ENCODE results near the gene GASK1A. TPM values are rescaled to one million over a fixed set of nuclear protein-coding genes. Genes with fewer than 3 reads are reported as not detected.
"Not testable (repeated sequence)": the region's sequence is repeated elsewhere in the genome, so short reads cannot be mapped to it uniquely, and the experiment has no call there.

GASK1A gene
- total RNA-seq, 2 experiments from 2014 or later: not detected

DNA sequence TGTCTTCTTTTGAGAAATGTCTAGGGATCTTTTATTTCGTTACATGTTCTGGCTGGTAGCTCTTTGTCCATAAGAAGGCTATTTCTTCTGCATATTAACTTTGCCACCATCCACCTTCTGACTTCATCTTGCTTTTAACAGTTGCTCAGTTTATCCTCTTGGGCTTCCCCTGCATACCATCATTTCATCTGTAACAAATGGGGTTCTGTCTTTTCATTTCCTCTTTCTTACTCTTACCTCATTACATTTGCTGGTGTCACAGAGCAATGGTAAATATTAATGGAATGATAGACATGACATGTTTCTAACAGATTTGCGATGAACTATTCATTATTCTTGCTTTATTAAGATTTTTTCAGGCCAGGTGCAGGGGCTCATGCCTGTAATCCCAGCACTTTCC lies 62.4 kb downstream of the GASK1A start:
- H3K9me2 ChIP-seq (ENCODE audit: insufficient read depth, low read length): no peaks in the 10 kb centered on the region
- H3K27ac ChIP-seq (ENCODE audit: low read depth, low read length, poor library complexity, severe bottlenecking): no peak overlapping the region
- no peaks in the 10 kb centered on the region for H3K79me2 ChIP-seq (ENCODE audit: insufficient read depth, low read depth, low read length)
- TF ChIP-seq, protein P1, sequence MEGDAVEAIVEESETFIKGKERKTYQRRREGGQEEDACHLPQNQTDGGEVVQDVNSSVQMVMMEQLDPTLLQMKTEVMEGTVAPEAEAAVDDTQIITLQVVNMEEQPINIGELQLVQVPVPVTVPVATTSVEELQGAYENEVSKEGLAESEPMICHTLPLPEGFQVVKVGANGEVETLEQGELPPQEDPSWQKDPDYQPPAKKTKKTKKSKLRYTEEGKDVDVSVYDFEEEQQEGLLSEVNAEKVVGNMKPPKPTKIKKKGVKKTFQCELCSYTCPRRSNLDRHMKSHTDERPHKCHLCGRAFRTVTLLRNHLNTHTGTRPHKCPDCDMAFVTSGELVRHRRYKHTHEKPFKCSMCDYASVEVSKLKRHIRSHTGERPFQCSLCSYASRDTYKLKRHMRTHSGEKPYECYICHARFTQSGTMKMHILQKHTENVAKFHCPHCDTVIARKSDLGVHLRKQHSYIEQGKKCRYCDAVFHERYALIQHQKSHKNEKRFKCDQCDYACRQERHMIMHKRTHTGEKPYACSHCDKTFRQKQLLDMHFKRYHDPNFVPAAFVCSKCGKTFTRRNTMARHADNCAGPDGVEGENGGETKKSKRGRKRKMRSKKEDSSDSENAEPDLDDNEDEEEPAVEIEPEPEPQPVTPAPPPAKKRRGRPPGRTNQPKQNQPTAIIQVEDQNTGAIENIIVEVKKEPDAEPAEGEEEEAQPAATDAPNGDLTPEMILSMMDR (conservative IDR thresholded peaks at IDR 0.05; ENCODE audit: low read length): no peak
- TF ChIP-seq EZH2phosphoT487 (IDR thresholded peaks at IDR 0.05; ENCODE audit: borderline replicate concordance, low read depth, low read length): no peak
- H3K4me1 ChIP-seq (ENCODE audit: insufficient read depth, low read length, poor library complexity, severe bottlenecking): no peaks in the 10 kb centered on the region
- no peak for DNase-seq (ENCODE audit: low spot score)
- no peaks in the 10 kb centered on the region for H3K9me3 ChIP-seq (ENCODE audit: low read length)
- H2AFZ ChIP-seq (ENCODE audit: low read length): no peak overlapping the region
- ChIA-PET POLR2A (no interaction called here), CTCF (ENCODE audit: unreplicated experiment) (no interaction called here)
- intact Hi-C loops (cut with micrococcal nuclease; ENCODE audit: unreplicated experiment): no loop called here
- BruUV-seq (replicated peaks): no TSS peak
- no peak overlapping the region for H3K4me2 ChIP-seq (ENCODE audit: low read length)
- no peak overlapping the region for H3K4me3 ChIP-seq (ENCODE audit: low read depth, low read length, poor library complexity, severe bottlenecking)
- no peaks in the 10 kb centered on the region for H4K20me1 ChIP-seq (ENCODE audit: insufficient read depth, low read length)
- H3K36me3 ChIP-seq (ENCODE audit: insufficient read depth, low read length): no peaks in the 10 kb centered on the region

DNA sequence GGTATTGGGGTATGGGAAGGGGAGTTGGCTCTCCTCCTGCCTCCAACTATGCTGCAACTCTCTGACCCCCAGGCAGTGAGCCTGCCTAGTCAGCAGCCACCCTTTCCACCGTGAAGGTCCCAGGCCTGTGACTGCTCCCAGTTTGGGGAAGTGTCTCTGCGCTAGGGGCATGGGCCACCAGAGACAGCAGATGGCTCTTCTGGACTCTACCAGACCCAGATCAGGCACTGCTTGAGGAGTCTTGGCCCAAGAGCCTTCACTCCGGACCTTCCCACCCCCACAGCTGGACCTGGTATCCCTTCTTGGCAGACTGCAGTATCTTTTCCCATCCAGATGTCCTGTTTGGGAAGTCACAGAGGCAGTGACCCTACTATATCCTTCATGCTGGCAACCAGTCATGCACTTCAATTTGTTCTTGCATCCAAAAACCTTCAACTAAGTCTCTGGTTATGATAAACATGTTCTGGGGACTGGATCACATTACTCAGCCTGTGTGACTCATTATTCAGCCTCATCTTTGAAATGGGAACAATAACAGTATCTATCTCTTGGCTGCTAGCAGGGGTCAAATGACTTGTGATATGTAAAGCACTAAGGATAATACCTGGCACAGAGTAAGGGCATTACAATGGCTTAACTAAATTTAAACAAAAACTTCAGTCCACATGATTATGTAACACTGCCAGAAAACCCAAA lies 64.1 kb downstream of the GASK1A start:
- H3K9me2 ChIP-seq (ENCODE audit: insufficient read depth, low read length): no peaks in the 10 kb centered on the region
- H3K4me1 ChIP-seq (ENCODE audit: insufficient read depth, low read length, poor library complexity, severe bottlenecking): no peaks in the 10 kb centered on the region
- H3K79me2 ChIP-seq (ENCODE audit: insufficient read depth, low read depth, low read length): no peaks in the 10 kb centered on the region
- no peak for TF ChIP-seq EZH2phosphoT487 (IDR thresholded peaks at IDR 0.05; ENCODE audit: borderline replicate concordance, low read depth, low read length)
- TF ChIP-seq, protein P1 (conservative IDR thresholded peaks at IDR 0.05; ENCODE audit: low read length): no peak
- DNase-seq (ENCODE audit: low spot score): no peak
- no peaks in the 10 kb centered on the region for H4K20me1 ChIP-seq (ENCODE audit: insufficient read depth, low read length)
- ChIA-PET POLR2A (no interaction called here), CTCF (ENCODE audit: unreplicated experiment) (no interaction called here)
- no peak overlapping the region for H3K4me3 ChIP-seq (ENCODE audit: low read depth, low read length, poor library complexity, severe bottlenecking)
- no peak overlapping the region for H3K4me2 ChIP-seq (ENCODE audit: low read length)
- no peak overlapping the region for H2AFZ ChIP-seq (ENCODE audit: low read length)
- no TSS peak for BruUV-seq (replicated peaks)
- no peaks in the 10 kb centered on the region for H3K36me3 ChIP-seq (ENCODE audit: insufficient read depth, low read length)
- no peak overlapping the region for H3K27ac ChIP-seq (ENCODE audit: low read depth, low read length, poor library complexity, severe bottlenecking)
- intact Hi-C loops (cut with micrococcal nuclease; ENCODE audit: unreplicated experiment): no loop called here
- no peaks in the 10 kb centered on the region for H3K9me3 ChIP-seq (ENCODE audit: low read length)

- Histone ChIP-seq H3K9me2 (ENCODE audit: insufficient read depth, low read length) (no peaks in the 10 kb centered on the region), H3K79me2 (ENCODE audit: insufficient read depth, low read depth, low read length) (no peaks in the 10 kb centered on the region), H3K27ac (ENCODE audit: low read depth, low read length, poor library complexity, severe bottlenecking) (no peak overlapping the region), H3K4me3 (ENCODE audit: low read depth, low read length, poor library complexity, severe bottlenecking) (no peak overlapping the region), H2AFZ (ENCODE audit: low read length) (no peak overlapping the region), H3K36me3 (ENCODE audit: insufficient read depth, low read length) (no peaks in the 10 kb centered on the region), H4K20me1 (ENCODE audit: insufficient read depth, low read length) (no peaks in the 10 kb centered on the region), H3K4me2 (ENCODE audit: low read length) (no peak overlapping the region), H3K4me1 (ENCODE audit: insufficient read depth, low read length, poor library complexity, severe bottlenecking) (no peaks in the 10 kb centered on the region), H3K9me3 (ENCODE audit: low read length) (no peaks in the 10 kb centered on the region)
- POLR2A ChIA-PET: no interaction called here
- no peak for TF ChIP-seq EZH2phosphoT487 (IDR thresholded peaks at IDR 0.05; ENCODE audit: borderline replicate concordance, low read depth, low read length)
- TF ChIP-seq, protein P1 (conservative IDR thresholded peaks at IDR 0.05; ENCODE audit: low read length): no peak
- no TSS peak for BruUV-seq (replicated peaks)
- no peak for DNase-seq (ENCODE audit: low spot score)
- CTCF ChIA-PET (ENCODE audit: unreplicated experiment): no interaction called here
- intact Hi-C loops (cut with micrococcal nuclease; ENCODE audit: unreplicated experiment): no loop called here
These were observed 64.7 kb downstream of the GASK1A start for GRCh38 chr3:43043793-43044192.

GRCh38 chr3:43045079-43045478 lies 66.0 kb downstream of the GASK1A start:
- H3K4me1 ChIP-seq (ENCODE audit: insufficient read depth, low read length, poor library complexity, severe bottlenecking); H4K20me1 ChIP-seq (ENCODE audit: insufficient read depth, low read length); H2AFZ ChIP-seq (ENCODE audit: low read length); H3K4me2 ChIP-seq (ENCODE audit: low read length); BruUV-seq (replicated peaks); H3K4me3 ChIP-seq (ENCODE audit: low read depth, low read length, poor library complexity, severe bottlenecking); H3K36me3 ChIP-seq (ENCODE audit: insufficient read depth, low read length); H3K27ac ChIP-seq (ENCODE audit: low read depth, low read length, poor library complexity, severe bottlenecking); intact Hi-C loops (cut with micrococcal nuclease; ENCODE audit: unreplicated experiment); H3K9me2 ChIP-seq (ENCODE audit: insufficient read depth, low read length); POLR2A ChIA-PET; H3K9me3 ChIP-seq (ENCODE audit: low read length); H3K79me2 ChIP-seq (ENCODE audit: insufficient read depth, low read depth, low read length); CTCF ChIA-PET (ENCODE audit: unreplicated experiment); DNase-seq (ENCODE audit: low spot score): not testable (repeated sequence)

Measured in OCI-LY7 (cell line).